Fibroblast of pulmonary artery (primary cell): ENCODE results near the gene RABAC1.

Experiments used
- DNase-seq: peaks from one replicate; pipeline ENCODE4 v3.0.0-alpha.2; 2010; ENCODE audit warnings: low read depth
- H3K4me3 ChIP-seq: replicated peaks from 2 replicates; pipeline ENCODE4 v1.5.1; 2011; ENCODE audit warnings: low read depth, mild to moderate bottlenecking, control low read depth, low read length, moderate library complexity
- TF ChIP-seq, protein P1 (sequence below): IDR thresholded peaks from 2 replicates; pipeline ENCODE4 v1.5.1; 2011; ENCODE audit warnings: mild to moderate bottlenecking, control low read depth, low read length, inconsistent platforms; ENCODE audit errors: missing control alignments

RABAC1 gene

DNA sequence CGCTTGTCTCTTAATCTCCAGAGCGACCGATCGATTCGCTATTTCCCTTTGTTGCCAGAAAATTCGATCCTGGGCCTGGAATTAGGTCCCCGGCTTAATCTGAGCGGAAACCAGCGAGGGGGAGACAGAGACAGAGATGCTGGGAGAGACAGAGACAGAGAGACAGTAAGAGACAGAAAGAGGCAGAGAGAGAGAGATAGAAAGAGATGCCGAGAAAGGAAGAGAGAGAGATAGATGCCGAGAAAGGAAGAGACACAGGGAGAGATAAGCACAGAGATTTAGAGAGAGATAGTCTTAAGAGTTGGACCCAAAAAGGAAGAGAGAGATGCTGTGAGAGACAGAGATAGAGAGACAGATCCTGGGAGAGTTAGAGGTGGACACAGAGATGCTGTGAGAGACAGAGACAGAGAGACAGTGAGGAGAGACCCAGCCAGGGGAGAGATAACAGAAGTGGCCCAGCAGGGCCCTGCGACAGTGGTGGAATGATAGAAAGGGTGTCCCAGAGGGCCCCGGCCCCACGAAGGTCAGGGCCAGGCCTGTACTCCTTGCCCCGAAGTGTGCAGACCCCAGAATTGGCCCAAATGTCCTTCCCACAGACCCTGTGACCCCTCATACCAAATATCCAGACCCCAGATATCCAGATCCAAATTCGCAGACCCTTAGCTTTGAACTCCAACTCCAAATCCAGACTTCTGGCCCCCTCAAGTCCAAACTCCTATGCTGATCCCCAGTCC, 32.2 kb downstream of the RABAC1 start:
- no peak for DNase-seq
- TF ChIP-seq, protein P1, sequence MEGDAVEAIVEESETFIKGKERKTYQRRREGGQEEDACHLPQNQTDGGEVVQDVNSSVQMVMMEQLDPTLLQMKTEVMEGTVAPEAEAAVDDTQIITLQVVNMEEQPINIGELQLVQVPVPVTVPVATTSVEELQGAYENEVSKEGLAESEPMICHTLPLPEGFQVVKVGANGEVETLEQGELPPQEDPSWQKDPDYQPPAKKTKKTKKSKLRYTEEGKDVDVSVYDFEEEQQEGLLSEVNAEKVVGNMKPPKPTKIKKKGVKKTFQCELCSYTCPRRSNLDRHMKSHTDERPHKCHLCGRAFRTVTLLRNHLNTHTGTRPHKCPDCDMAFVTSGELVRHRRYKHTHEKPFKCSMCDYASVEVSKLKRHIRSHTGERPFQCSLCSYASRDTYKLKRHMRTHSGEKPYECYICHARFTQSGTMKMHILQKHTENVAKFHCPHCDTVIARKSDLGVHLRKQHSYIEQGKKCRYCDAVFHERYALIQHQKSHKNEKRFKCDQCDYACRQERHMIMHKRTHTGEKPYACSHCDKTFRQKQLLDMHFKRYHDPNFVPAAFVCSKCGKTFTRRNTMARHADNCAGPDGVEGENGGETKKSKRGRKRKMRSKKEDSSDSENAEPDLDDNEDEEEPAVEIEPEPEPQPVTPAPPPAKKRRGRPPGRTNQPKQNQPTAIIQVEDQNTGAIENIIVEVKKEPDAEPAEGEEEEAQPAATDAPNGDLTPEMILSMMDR, result no peak

DNA sequence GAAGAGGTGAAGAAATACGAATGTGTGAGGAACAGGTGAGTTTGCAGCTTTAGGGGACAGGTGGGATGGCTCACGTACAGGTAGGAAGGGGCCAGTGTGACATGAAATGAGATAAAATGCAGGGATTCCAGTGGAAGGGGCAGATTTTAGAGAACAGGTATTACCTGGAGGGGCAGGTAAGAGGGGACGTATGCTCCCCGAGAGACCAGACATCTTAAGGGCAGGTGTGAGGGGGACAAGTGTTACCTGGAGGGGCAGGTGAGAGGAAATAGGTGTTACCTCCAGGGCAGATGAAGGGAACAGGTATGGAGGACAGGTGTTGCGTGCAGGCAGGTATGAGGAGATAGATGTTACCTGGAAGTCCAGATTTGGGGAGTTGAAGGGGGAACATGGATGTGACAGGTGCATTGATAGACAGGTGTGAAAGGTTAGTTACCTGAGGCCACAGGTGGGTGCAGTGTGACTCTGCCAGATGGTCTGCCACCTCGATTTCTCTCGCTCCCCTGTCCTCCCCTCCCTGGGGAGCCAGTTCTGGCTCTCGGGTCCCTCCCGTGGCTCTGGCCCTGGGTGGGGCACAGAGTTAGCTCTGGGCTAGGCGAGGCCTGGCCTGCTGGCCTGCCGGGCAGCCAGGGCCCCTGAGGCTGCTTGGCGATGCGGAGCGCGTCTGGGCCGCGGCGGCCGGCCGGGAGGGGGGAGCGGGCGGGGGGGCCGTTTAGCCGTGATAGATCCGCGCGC, 32.9 kb downstream of the RABAC1 start:
- no peak for DNase-seq
- TF ChIP-seq, protein P1, result no peak
- H3K4me3 ChIP-seq, result no peak overlapping the region

More for the DNA sequence above, 32.2 kb downstream of the RABAC1 start:
- H3K4me3 ChIP-seq, result no peak overlapping the region

DNA sequence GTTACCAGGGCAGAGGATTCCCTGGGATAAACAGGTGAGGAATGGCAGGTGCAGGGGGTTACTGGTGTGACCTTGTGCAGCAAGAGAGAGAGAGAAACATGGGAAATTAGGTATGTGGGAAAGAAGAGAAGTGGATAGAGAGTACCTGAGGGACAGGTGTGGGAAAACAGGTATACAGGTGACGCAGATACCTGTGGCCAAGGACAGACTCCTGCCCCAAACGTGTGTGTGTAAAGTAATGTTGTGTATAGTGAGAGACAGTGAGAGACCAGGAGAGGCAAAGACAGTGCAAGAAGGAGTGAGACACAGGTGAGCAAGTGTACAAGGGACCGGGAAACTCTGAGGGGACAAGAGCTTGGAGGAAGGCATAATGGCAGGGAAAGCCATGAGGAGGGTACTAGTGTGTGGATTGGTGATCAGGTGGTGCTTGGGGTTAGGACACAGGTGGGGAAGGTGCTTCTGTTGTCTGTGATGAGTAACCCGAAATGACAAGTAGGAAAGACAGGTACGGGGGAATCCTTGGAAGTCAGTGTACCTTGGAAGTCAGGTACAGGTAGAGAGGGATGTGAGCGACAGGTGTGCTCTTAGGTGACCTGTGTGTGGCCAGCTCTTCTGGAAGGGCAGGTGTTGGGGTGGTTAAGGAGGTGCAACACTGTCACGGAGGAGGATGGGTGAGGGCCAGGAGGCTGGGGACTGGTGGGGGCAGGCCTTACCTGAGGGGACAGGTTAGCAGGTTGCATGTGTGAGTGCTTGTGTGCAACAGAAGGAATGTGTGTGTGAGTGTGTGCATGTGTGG, 33.7 kb downstream of the RABAC1 start:
- TF ChIP-seq, protein P1, result no peak
- no peak for DNase-seq
- no peak overlapping the region for H3K4me3 ChIP-seq

DNA sequence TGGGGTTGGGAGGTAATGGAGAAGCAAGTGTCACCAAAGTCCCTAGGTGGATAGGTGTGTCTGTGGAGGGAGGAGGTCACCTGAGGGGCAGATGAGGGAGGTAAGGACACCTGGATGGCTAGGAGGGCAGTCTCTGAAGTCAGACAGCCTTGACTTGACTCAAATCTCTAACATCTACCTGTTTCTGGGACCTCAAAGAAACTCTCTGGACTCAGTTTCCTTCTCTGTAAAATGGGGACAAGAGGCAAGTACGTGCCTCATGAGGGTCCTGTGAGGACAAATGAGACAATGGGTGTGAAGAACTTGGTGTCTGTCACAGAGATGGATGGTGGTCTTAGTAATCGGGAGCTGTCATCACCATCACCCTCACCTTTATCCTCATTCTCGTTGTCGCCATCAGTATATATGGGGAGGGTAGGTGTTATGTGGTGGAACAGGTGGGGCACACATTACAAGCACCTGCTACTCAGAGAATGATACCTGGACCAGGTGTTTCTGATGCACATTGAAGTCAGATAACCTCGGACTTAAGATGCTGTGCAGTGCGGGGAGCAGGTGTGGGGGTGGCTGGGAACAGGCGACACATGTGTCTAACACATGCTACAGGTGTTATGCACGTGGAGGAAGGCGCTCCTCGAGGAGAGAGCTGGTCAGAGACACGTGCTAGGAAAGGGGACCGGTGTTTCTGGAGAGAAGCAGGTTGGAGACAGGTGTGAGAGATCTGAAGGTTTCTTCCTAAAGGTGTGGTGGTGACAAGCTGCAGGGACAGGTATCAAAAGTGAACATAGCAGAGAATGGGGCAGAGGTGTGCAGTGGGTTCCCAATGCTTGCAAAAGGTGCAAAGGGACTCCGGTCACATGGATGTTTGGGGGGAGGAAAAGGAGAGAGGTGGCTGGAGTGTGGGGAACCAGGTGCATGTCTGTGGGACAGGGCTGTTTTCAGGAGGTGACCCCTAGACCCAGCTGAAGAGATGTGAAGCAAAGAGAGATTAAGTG, 34.7 kb downstream of the RABAC1 start:
- TF ChIP-seq, protein P1, result no peak
- no peak overlapping the region for H3K4me3 ChIP-seq
- no peak for DNase-seq

DNA sequence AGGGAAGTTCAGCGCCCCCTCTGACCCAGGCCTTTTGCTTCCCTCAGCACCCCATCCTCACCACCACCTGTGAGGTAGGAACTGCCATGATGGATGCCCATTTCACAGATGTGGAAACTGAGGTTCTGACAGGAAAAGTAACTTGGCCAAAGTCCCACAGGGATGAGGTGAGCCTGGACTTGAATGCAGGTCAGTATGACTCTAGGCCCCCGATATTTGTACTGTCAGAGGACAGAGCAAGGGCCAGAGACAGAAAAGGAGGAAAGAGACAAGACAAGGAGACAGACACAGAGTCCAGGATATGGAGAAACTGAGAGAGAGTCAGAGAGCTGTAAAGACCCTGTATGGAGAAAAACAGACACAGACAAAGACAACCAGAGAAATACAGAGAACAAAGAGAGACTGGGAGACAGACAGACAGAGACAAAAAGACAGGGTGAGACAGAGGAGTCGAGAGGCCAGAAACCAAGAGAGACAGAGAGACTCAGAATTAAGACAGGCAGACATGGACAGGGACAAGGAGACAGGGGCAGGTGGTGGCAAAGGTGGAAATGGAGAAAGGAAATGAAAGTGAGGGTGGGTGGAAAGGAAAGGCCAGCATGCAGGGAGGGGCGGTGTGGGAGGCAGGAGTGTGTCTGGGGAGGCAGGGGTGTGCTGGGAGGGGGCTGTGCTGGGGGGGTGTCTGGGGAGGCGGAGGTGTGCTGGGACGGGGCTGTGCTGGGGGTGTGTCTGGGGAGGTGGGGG, 35.9 kb downstream of the RABAC1 start:
- TF ChIP-seq, protein P1, result no peak
- no peak overlapping the region for H3K4me3 ChIP-seq
- no peak for DNase-seq
